Activated CD8-positive, alpha-beta T cell treated with anti-CD3 and anti-CD28 coated beads, Interleukin-2, amount 10 ng/mL, durations not matched to agents 7 days and 5 days (primary cell): ENCODE measurements around the gene DDX49. TPM values are rescaled to one million over a fixed set of nuclear protein-coding genes. Genes with fewer than 3 reads are reported as not detected.
"Not testable (repeated sequence)": the region's sequence is repeated elsewhere in the genome, so short reads cannot be mapped to it uniquely, and the experiment has no call there.

Experiments
- ATAC-seq: fragments of 150-1000 bp; cut with Tn5 transposase; one replicate; pipeline ENCODE4 v1.10.0; 2021; ENCODE audit warnings: moderate library complexity
- CTCF ChIA-PET: fragments of 350-600 bp; sonication (Branson Sonifier 250); formaldehyde crosslinking; loops from one replicate; lab custom pipeline; 2021; ENCODE audit warnings: antibody characterized with exemption; lab: Charles Lee
- POLR2A ChIA-PET: fragments of 350-600 bp; sonication (Branson Sonifier 250); formaldehyde crosslinking; loops from one replicate; lab custom pipeline; 2021; ENCODE audit warnings: antibody characterized with exemption; lab: Charles Lee
- DNase-seq: peaks from one replicate; pipeline ENCODE4 v3.0.0-alpha.2; 2020
- H3K27ac Mint-ChIP-seq: one replicate; pipeline ENCODE4 v1.8.0; 2021; ENCODE audit warnings: mild to moderate bottlenecking, mixed read lengths
- H3K27me3 Mint-ChIP-seq: one replicate; pipeline ENCODE4 v1.8.0; 2021; ENCODE audit warnings: low read depth, mixed read lengths
- H3K36me3 Mint-ChIP-seq: one replicate; pipeline ENCODE4 v1.8.0; 2021; ENCODE audit warnings: low read depth, mixed read lengths
- H3K4me1 Mint-ChIP-seq: one replicate; pipeline ENCODE4 v1.8.0; 2021; ENCODE audit warnings: low read depth, mixed read lengths
- H3K4me3 Mint-ChIP-seq: one replicate; pipeline ENCODE4 v1.8.0; 2021; ENCODE audit warnings: mild to moderate bottlenecking, mixed read lengths
- H3K9me3 Mint-ChIP-seq: one replicate; pipeline ENCODE4 v1.8.0; 2022; ENCODE audit warnings: mixed read lengths; ENCODE audit not compliant: insufficient read depth
- total RNA-seq, 2 experiments: library from RNA; stranded (reverse); gene quantifications; one replicate each; pipeline ENCODE4 v1.2.3, GENCODE V29; 2021

DDX49 gene
- total RNA-seq, 2 experiments from 2014 or later: 56.1 to 57.3 TPM

DNA sequence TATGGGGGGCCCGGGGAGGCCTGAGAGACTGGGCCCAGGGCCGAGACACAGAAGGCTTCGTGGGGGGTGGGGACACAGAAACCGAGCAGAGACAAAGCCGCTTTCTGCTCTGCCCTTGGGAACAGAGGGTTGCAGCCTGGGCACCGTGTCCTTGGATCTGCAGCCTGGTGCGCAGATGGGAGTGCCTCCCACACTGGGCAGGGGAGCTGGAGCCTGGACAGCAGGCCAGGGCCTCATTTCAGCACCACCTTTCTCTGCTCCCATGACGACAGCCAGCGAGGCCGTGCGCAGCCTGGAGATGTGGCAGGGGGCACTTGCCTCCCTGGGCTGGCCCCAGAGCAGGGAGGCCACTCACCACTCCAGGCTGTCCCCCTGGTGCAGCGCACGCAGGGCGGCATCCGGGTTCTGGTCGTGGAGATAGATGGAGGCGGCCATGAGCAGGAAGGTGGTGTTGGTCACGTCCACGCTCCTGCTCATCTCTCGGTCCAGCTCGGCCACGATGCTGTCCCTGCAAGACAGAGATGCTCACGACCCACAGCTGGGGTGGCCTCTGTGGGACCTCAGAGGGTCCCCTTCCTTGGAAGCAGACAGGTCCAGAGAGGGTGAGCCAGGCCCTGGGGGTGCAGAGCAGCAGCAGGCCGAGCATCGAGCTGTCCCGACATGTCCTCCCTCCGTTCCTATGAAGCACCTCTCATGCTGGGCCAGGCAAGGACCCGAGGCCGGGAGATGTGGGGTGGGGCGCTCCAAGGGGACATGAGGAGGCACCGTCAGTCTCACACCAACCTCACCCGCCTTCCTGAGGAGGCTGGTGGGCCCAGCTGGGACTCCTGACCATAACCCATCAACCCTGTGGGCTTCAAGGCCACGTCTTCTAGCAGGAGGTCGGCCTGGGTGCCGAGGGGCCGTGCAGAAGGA lies 12.7 kb upstream of the DDX49 start:
- no peak for ATAC-seq
- ChIA-PET CTCF (no interaction called here), POLR2A (no interaction called here)
- Mint-ChIP-seq H3K27me3 (no peaks in the 10 kb centered on the region), H3K9me3 (no peaks in the 10 kb centered on the region), H3K4me3 (no peak overlapping the region), H3K4me1 (no peaks in the 10 kb centered on the region), H3K36me3 (peaks cover 10% of the 10 kb centered on the region), H3K27ac (no peak overlapping the region)
- DNase-seq: no peak

DNA sequence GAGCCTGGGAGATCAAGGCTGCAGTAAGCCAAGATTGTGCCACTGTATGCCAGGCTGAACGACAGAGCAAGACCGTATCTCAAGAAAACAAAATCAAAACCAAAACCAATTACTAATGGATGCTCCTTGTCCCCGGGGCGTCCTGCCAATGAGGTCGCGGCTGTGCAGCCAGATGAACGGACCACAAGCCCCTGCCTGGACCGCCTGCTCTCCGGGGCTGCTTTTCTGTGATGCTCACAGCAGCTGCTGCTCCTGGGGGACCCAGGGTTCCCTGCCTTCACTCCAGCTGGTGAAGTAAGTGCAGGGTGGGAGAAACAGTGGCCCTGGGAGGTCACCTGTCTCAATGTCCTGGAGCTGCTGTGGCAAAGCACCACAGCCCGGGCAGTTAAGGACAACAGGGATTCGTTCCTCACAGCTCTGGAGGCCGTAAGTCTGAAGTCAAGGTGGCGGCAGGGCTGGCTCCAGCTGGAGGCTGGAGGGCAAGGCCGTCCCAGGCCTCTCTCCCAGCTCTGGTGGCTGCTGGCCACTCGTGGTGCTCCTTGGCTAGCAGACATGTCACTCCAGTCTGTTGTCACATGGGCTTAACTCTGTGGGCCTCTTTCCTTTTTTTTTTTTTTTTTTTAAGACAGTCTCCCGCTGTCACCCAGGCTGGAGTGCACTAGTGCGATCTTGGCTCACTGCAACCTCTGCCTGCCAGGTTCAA lies 10.4 kb upstream of the DDX49 start:
- H3K4me3 Mint-ChIP-seq: no peak overlapping the region
- POLR2A ChIA-PET: interaction anchor here (1.9 kb wide), 1 partner anchor 10 kb away, joined by 6 read pairs; the partner anchor contains the start of genes COPE and DDX49

DNA sequence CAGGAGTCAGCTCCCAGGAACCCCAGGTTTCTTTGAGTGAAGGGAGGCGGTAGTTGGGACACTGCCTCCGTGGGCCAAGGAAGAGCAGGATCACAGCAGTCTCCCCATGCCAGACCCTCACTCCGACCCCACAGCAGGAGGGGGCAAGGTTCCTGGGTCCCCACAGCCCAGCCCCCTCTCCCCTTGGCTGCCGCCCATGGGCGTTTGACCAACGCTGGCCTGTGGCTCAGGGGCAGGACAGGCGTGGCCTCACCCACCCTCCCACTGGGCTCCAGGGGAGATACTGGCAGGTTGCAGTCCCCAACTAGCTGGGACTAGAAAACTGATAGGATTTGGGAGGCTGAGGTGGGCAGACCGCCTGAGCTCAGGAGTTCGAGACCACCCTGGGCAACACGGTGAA lies 9.5 kb upstream of the DDX49 start:
- H3K9me3 Mint-ChIP-seq: no peaks in the 10 kb centered on the region
- ATAC-seq (no peak), DNase-seq (no peak)
- ChIA-PET CTCF (no interaction called here), POLR2A (no interaction called here)
- H3K27ac Mint-ChIP-seq: no peak overlapping the region
- H3K4me1 Mint-ChIP-seq: no peaks in the 10 kb centered on the region
- H3K36me3 Mint-ChIP-seq: peaks cover 20% of the 10 kb centered on the region
- no peaks in the 10 kb centered on the region for H3K27me3 Mint-ChIP-seq
- no peak overlapping the region for H3K4me3 Mint-ChIP-seq

More for the DNA sequence above, 10.4 kb upstream of the DDX49 start:
- H3K27me3 Mint-ChIP-seq: no peaks in the 10 kb centered on the region
- no peak for ATAC-seq
- no peaks in the 10 kb centered on the region for H3K9me3 Mint-ChIP-seq
- H3K36me3 Mint-ChIP-seq: peaks cover 21% of the 10 kb centered on the region
- CTCF ChIA-PET: no interaction called here
- H3K27ac Mint-ChIP-seq: no peak overlapping the region
- H3K4me1 Mint-ChIP-seq: no peaks in the 10 kb centered on the region
- no peak for DNase-seq

DNA sequence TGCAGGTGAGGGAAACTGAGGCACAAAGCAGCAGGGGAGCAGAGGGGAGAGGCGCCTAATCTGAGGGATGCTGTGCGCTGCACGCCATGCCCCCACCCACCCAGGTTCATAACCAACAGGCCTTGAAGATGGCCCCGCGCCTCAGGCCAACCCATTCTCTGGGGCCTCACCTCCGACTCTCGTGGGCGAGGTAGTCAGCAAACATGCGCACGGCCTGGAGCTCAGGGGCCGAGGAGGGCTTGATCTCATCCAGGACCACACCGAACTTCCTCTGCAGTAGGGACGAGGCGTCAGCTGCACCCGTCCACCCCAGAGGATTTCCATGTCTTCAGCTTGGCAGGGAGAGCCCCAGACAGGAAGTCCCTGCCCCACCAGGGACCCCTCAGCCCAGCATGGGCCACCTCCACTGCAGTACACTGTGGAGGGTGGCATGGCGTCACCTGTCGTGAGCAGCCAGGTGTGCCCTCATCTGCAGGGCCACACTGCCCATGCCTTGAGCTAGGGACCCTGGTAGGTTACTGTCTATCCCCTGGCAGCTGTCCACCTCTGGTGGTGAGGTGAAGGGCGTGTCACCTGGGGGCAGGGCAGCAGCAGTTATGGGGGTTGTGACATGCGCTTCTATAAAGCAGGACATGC lies 8.6 kb upstream of the DDX49 start:
- no peak for DNase-seq
- Mint-ChIP-seq H3K9me3 (no peaks in the 10 kb centered on the region), H3K27ac (no peak overlapping the region), H3K4me1 (peaks cover 4% of the 10 kb centered on the region), H3K4me3 (no peak overlapping the region), H3K27me3 (no peaks in the 10 kb centered on the region), H3K36me3 (peaks cover 23% of the 10 kb centered on the region)
- no peak for ATAC-seq
- CTCF ChIA-PET: no interaction called here
- POLR2A ChIA-PET: interaction anchor here (0.6 kb wide), 1 partner anchor 8 kb away, joined by 3 read pairs; the partner anchor contains the start of genes COPE and DDX49

DNA sequence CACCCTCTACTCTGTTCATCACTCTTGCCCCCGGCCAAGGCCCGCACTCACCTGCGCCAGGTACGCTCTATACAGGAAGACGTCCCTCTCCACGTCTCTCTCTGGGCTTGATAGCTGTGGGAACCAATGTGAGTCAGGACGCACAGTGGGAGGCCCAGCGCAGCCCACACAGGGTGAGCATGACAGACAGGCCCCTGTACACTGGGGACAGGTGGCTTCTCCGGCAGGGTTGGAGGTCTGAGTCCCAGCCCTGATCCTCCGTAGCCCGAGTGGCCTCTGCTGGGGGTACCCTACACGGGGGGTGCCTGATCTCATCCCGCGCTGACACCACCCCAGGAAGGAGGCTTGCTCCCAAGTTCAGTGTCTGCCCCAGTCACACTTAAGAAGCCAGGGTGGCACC lies 6.6 kb upstream of the DDX49 start:
- Mint-ChIP-seq H3K27ac (no peak overlapping the region), H3K36me3 (peaks cover 25% of the 10 kb centered on the region), H3K4me3 (no peak overlapping the region), H3K27me3 (no peaks in the 10 kb centered on the region), H3K4me1 (peaks cover 12% of the 10 kb centered on the region), H3K9me3 (no peaks in the 10 kb centered on the region)
- no peak for ATAC-seq
- ChIA-PET POLR2A (no interaction called here), CTCF (no interaction called here)
- no peak for DNase-seq

DNA sequence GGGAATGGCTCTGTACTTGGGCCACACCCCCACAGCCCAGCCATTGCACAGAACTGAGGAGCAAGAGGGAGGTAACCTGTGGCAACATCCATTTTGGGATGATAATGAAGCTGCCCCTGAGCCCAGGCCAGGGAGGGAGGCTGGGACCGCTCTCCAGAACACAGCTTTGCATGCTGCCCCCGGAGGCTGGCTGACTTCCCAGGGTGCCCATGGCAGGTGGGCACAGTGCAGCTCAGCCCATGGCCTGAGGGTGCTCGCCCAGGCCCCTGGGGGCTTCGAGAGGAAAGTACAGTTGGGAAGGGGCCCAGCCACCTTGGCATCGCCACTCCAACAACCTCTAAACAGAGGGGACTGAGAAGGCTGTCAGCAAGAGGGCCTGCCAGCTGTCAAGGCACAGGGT lies 6.0 kb upstream of the DDX49 start:
- Mint-ChIP-seq H3K36me3 (peaks cover 25% of the 10 kb centered on the region), H3K9me3 (no peaks in the 10 kb centered on the region), H3K27ac (no peak overlapping the region), H3K4me1 (peaks cover 12% of the 10 kb centered on the region), H3K27me3 (no peaks in the 10 kb centered on the region), H3K4me3 (no peak overlapping the region)
- ATAC-seq (no peak), DNase-seq (no peak)
- POLR2A ChIA-PET: no interaction called here
- CTCF ChIA-PET: no interaction called here

DNA sequence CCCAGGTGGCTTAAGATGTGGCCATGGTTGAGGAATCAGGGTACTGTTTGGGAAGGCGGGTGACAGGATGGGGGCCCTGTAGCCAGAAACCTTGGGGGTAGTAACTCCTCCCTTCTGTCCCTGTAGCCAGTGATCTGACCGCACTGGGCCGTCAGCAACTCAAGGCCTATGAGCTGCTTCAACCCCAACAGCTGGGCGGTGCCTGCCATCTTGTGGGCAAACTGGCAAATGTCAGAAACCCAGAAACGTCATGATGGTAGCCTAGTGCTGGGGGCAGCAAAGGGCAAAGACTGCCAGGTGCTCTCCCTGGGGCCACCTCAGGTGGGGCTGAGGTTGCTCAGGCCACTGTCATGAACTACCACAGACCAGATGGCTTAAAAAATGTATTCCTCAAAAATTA lies 3.9 kb upstream of the DDX49 start:
- DNase-seq (peak; percentile 57), ATAC-seq (no peak)
- H3K9me3 Mint-ChIP-seq: no peaks in the 10 kb centered on the region
- peaks cover 23% of the 10 kb centered on the region for H3K4me1 Mint-ChIP-seq
- CTCF ChIA-PET: interaction anchor here (1.4 kb wide), 1 partner anchor 443 kb away, joined by 4 read pairs; no protein-coding TSS in a partner anchor
- H3K27ac Mint-ChIP-seq: peak overlapping the region; percentile 15
- H3K4me3 Mint-ChIP-seq: no peak overlapping the region
- POLR2A ChIA-PET: no interaction called here
- peaks cover 21% of the 10 kb centered on the region for H3K36me3 Mint-ChIP-seq
- H3K27me3 Mint-ChIP-seq: no peaks in the 10 kb centered on the region

DNA sequence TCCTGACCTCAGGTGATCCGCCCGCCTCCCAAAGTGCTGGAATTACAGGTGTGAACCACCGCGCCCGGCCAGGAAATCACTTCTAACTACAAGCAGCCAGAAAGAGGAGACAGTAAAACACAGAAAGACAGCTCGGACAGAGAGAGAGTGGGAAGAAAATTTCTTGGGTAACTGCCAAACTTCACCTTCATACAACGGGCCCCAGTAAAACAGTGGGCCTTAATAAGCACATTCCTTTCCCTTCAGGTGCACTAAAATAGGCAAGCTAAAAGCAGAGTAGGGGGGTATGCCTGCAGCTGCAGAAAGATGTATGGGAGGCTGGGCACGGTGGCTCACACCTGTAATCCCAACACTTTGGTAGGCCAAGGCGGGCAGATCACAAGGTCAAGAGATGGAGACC lies 1.9 kb upstream of the DDX49 start:
- DNase-seq, H3K9me3 Mint-ChIP-seq, H3K27me3 Mint-ChIP-seq, POLR2A ChIA-PET, ATAC-seq: not testable (repeated sequence)
- H3K27ac Mint-ChIP-seq: peak overlapping the region; percentile 44
- H3K4me1 Mint-ChIP-seq: peaks cover 29% of the 10 kb centered on the region
- H3K36me3 Mint-ChIP-seq: peaks cover 25% of the 10 kb centered on the region
- CTCF ChIA-PET: interaction anchor here (1.5 kb wide), 1 partner anchor 71 kb away, joined by 4 read pairs; no protein-coding TSS in a partner anchor
- H3K4me3 Mint-ChIP-seq: peak overlapping the region; percentile 64

DNA sequence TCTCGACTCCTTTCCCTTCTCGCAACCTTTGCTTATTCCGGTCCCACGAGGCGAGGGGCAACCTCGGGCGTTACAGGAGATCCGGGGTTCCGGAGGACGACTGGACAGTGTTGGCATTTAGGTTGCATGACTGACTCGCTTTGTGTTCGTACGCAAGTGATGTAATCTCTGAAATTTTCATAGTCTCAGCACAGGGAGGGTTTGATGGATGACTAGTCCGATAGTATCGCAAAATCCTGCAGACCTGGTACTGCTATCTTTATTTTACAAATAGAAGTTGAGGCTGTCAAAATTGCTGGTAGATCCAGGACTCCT lies 342 bp downstream of the DDX49 start:
- Mint-ChIP-seq H3K4me1 (peaks cover 29% of the 10 kb centered on the region), H3K36me3 (peaks cover 32% of the 10 kb centered on the region), H3K9me3 (no peaks in the 10 kb centered on the region), H3K27me3 (no peaks in the 10 kb centered on the region), H3K27ac (peak overlapping the region; percentile 93), H3K4me3 (peak overlapping the region; percentile 90)
- CTCF ChIA-PET: interaction anchor here (0.9 to 2.2 kb wide), 5 partner anchors 11 to 467 kb away, joined by 3 to 6 read pairs (median 3); partner anchors contain the start of gene REX1BD
- POLR2A ChIA-PET: interaction anchor here (0.6 to 2.0 kb wide), 18 partner anchors 9 to 639 kb away, joined by 3 to 14 read pairs (median 4); partner anchors contain the start of genes BORCS8, ELL, JUND and RFXANK
- ATAC-seq (no peak), DNase-seq (no peak)

DNA sequence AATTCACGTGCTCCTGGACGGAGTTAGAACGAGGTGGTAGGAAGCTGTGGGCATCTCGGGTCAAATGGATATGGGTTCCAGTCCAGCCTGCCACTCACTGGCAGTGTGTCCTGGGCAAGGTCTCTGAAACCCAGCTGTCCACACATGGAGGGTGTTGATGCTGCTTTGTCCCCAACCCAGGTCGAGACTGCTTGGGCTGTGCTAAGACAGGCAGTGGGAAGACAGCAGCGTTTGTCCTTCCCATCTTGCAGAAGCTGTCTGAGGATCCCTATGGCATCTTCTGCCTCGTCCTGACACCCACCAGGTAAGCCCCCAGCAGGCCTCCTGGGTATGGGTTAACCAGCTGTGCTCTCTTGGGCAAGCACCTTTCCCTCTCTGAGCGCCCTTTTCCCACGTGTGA lies 885 bp downstream of the DDX49 start:
- ChIA-PET POLR2A (no interaction called here), CTCF (no interaction called here)
- H3K27ac Mint-ChIP-seq: peak overlapping the region; percentile 93
- no peaks in the 10 kb centered on the region for H3K27me3 Mint-ChIP-seq
- peaks cover 29% of the 10 kb centered on the region for H3K36me3 Mint-ChIP-seq
- no peak for ATAC-seq
- no peaks in the 10 kb centered on the region for H3K9me3 Mint-ChIP-seq
- peaks cover 29% of the 10 kb centered on the region for H3K4me1 Mint-ChIP-seq
- no peak for DNase-seq
- H3K4me3 Mint-ChIP-seq: peak overlapping the region; percentile 90

DNA sequence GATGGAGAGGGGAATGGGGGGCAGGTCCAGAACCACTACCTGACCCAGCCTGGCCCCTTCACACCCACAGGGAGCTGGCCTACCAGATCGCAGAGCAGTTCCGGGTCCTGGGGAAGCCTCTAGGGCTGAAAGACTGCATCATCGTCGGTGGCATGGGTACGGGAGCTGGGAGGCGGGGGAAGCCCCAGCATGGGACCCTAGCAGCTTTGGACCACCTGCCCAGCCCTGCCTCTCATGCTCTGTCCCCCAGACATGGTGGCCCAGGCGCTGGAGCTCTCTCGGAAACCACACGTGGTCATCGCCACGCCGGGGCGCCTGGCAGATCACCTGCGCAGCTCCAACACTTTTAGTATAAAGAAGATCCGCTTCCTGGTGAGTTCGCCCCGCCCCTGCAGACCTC lies 2.1 kb downstream of the DDX49 start:
- no peak overlapping the region for H3K27ac Mint-ChIP-seq
- H3K27me3 Mint-ChIP-seq: no peaks in the 10 kb centered on the region

More for the DNA sequence above, 2.1 kb downstream of the DDX49 start:
- Mint-ChIP-seq H3K9me3 (no peaks in the 10 kb centered on the region), H3K4me1 (peaks cover 25% of the 10 kb centered on the region), H3K4me3 (peak overlapping the region; percentile 90), H3K36me3 (peaks cover 32% of the 10 kb centered on the region)
- ATAC-seq (no peak), DNase-seq (no peak)
- ChIA-PET POLR2A (no interaction called here), CTCF (no interaction called here)
